ENCODE data around the gene THBS2.
"Not testable (repeated sequence)": the region's sequence is repeated elsewhere in the genome, so short reads cannot be mapped to it uniquely, and the experiment has no call there.

The THBS2 gene

DNA sequence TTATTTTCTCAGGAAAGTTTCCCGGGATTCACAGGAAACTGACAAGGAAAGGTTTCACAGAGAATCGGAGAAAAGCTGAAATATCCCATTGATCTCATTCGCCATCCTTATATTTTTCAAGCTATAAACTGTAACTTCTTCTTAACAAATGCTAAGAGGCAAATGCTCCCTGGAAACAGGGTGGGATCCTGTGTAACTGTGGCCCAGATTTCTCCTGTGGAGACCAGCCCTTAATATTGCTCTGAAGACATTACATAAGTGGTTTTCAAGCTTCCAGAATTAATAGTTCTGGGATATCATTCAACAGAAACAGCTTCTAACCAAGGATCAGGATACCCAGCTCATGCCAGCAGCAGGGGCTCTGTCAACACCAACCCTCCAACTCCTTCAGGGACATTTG, 69.2 kb downstream of the THBS2 start:
- DNase-seq (ENCODE audit: low spot score) = no peak

DNA sequence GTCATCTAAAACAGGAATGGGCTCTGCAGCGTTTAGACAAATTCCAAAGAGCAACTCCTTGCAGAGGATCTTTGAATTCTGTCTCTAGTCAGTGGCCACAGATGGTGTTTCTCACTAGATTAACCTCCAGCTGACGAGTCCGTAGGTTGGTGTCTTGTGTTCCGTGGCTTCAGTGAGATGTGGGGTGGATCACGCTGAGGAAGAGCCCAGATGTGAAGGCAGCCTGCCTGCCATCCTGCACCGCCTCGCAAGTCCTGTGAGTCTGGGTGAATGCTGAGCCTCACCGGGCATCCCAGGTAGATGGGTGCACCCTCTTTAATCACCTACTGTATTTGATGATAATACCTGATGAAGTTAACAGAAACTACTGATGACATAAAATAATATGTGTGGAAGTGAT, 70.4 kb downstream of the THBS2 start:
- DNase-seq (ENCODE audit: low spot score) = no peak

DNA sequence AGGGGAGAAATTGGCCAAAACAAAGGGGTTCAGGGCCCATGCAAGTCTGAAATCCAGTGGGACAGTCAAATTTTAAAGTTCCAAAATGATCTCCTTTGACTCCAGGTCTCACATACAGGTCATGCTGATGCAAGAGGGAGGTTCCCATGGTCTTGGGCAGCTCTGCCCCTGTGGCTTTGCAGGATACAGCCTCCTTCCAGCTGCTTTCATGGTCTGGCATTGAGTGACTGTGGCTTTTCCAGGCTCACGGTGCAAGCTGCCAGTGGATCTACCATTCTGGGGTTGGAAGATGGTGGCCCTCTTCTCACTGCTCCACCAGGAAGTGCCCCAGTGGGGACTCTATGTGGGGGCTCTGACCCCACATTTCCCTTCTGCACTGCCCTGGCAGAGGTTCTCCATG, 73.8 kb downstream of the THBS2 start:
- DNase-seq (ENCODE audit: low spot score) = not testable (repeated sequence)

DNA sequence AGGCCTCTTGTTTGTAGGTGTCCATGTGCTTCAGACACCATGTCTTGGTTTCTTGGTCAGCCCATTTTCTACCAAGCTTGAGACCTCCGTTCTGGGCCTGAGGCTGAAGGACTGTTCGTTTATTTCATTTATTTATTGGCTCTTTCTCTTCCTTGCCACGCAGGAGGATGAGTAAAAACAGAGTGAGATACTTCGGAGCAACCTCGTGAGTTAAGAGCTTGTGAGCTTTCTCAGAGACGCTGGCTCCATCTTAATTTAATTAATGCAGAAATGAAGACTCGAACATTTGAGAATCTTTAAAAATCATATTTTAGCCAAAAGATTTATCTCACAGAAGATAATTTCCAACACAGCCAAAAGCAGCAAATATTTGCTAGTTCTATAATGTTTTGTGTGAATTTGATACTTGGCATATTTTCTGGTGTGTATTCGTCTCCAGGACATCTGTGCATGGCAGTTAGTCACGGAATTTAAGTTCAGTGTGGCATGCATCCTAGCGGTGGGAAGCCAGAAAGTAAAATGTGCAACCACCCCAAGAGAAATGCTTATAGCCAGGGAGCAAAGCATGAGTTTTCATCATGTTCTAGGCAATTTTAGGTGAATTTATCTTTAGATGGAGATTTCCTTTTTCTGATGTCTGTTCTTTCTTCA, 76.0 kb downstream of the THBS2 start:
- no peak for DNase-seq (ENCODE audit: low spot score)

DNA sequence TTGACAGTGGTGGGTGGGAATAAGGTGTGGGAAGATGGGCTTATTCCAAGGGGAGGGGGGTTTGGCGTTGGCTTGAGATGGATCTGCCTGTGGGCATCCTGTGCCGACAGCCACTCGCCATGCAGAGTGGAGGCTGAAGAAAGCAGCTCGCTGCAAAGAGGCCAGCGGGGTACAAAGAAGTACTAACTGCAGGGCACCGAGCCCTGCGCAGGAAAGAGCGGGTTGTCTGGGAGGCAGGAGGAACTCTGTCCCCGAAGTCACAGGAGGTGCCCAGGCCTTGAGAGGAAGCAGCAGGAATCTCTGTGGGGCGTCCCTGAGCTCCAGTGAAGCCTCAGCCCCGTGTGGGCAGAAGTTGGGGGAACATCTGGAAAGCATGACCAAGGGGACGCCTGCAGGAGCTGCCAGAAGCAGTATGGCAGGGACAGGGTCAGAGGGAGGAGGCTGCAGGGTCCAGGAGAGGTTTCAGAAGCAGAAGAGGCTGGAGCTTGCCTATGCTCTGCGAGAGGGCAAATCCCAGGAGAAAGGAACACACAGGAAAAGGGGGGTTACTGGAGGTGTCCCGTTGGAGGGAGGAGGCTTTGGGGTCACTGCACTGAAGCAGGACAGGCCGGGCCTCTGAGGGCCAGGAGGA, 77.2 kb downstream of the THBS2 start:
- no peak for DNase-seq (ENCODE audit: low spot score)

DNA sequence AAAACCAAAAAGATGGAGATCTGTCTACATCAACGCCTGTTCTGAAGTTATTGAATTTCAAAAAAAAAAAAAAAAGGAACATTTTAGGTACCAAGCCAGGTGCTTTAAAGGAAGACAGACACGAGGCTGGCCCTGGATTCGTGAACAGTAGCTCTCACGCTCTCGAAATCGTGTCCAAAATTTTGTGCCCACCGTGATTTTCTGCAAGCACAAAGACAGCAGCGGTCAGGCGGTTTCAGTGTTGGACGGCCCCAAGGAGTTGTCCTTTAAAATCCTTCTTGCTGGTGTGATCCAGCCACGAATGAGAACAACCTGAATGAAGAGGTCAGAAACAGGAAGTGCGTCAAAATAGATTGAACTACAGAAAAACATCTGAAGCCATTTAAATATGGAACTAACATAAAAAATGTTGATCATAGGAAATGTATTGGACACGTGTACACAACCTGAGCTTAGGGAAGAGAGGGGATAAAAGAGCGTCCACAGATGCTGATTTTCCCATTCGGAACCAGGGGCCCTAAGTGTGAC, 78.2 kb downstream of the THBS2 start:
- no peak for DNase-seq (ENCODE audit: low spot score)

DNA sequence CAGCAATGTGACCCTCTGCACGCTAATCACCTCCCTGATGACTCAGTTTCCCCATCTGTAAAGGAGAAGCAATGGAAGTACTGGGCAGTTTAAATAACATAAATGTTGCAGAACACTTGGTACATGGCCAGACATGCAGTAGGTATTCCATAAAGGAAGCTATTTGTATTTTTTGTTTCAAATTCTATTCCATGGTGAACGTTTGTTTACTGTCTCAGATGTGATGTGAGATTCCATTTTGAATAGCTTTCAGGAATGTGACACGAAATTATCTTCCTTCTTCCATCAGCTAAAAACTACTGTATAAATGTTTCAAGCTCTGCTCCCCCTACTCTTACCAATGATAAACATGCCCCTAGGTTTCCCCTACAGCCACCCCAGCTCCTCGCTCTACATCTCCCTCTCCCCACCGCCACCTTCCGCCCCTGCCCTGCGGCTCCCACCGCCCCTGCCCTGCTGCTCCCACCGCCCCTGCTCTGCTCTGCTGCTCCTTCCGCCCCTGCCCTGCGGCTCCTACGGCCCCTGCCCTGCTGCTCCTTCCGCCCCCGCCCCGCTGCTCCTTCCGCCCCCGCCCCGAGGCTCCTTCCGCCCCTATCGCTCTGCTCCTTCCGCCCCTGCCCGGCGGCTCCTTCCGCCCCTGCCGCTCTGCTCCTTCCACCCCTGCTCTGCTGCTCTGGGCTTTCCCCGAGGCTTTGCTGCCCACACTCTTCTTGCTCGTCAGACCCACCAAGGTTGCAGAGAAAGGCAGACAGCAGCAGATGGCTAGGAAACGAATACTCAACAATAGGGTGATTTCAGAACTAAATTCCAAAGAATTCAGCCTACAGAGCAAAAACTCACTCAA, 78.9 kb downstream of the THBS2 start:
- no peak for DNase-seq (ENCODE audit: low spot score)

DNA sequence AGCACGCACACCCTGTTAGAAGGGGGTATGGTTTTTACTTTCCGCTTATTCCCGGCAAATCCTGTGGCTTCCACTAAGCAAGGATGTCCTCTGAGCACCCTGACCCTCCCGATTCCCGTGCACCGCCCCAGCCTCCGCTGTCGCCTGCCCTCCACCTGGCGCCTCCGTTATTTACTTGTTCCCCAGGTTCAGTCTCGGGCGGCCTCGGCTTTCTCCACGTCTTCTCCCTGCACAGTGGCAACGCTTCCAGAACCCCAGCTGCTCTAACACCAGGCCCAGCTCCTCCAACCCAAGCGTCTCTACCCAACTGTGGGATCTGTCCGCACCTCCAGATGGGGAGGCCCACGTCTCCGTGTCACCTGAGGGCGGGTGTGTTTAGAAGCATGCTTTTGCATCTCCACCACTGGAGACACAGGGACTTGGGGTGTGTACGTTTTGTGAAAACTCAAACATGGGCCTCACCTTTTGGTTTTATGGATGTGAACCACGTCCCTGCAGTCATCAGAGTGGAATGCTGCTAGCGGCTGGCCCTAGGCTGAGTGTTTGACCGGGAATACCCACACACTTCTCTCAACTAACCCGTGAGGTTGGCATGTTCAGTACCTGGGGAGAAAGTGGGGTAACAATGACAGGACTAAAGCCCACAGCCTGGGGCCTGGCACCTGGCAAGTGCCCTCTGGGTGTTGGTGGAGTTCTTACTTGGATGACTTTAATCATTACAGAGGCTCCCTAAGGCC, 79.9 kb downstream of the THBS2 start:
- DNase-seq (ENCODE audit: low spot score) = no peak

DNA sequence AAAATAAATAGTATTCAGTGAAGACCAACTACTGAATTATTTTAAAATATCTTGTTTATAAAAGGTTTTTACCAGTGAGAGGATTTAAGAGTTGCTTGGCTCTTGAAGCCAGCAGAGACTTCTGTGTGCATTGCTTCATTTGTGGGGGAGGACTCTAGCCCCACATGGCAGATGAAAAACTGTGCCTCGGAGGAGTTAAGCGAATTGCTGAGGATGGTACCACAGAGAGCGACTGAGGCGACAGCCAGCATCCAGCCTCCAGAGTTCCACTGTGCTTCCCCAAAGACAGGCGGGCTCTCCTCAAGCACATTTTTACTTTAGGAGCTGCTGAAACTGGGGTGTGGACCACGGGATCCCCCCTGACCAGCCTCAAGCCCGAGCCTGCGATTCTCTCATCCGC, 80.7 kb downstream of the THBS2 start:
- DNase-seq (ENCODE audit: low spot score) = no peak

DNA sequence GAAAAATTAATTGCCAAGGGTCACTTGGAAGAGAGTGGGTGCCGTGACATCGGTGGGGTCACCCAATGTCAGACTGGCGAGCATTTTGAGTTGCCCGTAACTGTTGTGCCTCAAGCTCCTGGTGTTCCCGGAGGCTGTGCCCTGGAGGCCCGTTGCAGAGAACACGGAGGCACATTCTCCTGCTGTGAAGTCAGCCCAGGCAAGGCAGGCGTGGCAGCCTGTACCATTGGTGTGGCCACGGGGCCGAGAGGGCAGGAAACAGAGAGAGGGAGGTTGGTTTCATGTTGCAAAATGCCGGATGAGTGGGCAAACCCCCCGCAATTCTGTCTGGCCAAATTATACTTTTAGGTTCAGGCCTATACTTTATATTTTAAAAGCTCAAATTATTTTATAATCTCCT, 81.2 kb downstream of the THBS2 start:
- no peak for DNase-seq (ENCODE audit: low spot score)

DNA sequence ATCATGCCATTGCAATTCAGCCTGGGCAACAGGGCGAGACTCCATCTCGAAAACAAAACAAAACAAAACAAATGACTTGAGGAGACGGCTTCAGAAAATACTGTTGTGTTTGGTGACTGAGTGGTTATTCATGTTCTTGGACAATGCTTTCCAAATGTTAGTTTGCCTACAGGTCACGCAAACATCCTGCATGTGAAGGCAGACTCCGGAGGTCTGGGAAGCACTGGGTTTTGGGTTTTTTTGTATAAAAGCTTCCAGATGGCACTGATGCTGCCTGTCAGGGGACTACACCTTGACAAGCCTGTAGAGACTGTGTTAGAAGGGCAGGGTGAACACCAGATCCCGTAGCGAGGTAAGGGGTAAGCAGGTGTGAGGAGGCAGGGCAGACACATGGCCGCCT, 81.7 kb downstream of the THBS2 start:
- no peak for DNase-seq (ENCODE audit: low spot score)

DNA sequence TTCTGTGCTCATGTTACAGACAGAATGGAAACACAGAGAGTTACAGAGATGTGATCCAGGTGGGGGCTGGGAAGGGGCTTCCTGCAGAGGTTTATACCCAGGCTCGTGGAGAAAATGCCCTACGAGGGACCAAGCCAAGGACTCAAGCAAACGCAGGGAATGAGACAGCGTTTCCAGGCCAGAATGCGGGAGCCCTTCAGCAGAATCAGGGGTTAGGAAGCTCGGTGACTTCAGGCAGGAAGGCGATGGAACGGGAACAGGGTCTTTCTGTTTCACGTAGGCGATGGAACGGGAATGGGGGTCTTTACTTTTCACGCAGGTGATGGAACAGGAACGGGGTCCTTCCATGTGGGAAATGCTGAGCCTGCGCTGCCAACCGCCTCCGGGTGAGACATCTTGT, 82.6 kb downstream of the THBS2 start:
- DNase-seq (ENCODE audit: low spot score) = no peak

DNA sequence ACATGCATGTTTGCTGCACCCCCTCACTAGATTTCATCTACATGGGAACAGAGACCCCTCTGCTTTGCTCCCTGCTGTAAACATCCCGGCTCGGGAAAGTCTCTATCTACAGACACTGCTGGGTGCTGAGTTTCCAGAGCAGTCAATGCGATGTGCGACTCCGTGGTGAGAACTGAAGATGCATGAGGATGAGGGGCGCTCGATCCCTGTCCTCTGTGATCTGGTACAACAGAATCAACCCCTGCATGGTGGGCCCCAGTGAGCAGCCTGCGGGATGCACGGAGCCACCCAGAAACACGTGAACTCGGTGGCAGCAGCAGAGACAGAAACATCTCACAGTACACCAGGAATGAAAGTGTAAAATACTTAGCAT, 83.1 kb downstream of the THBS2 start:
- DNase-seq (ENCODE audit: low spot score) = no peak

DNA sequence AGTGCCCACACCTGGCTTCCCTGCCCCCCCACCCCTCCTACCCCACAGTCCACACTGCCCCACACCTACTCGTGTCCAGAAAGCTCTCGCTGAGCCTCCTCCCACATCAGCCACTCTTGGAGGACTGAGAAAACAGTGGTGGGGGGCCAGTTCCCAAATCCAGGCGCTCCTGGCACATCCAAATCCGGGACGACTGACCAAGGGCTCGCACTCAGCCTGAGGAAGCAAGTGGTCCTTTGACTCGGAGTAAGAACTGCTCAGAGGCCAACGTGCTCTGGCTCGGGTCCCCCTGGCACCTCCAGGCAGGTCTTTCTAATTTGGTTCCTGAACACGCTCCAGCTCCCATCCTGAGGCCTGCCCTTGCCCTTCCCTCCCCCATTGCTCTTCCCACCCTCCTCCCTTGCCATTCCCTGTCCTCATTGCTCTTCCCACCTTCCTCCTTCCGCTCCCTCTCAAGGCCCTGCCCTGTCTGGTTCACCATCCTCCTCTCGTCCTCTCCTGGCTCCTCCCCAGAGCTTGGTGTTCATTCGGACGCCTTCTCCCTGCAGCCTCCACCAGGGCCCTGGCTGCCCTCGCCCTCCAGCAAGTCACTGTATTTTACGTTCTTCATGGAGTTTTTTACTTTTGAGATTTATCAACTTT, 83.6 kb downstream of the THBS2 start:
- DNase-seq (ENCODE audit: low spot score) = no peak

DNA sequence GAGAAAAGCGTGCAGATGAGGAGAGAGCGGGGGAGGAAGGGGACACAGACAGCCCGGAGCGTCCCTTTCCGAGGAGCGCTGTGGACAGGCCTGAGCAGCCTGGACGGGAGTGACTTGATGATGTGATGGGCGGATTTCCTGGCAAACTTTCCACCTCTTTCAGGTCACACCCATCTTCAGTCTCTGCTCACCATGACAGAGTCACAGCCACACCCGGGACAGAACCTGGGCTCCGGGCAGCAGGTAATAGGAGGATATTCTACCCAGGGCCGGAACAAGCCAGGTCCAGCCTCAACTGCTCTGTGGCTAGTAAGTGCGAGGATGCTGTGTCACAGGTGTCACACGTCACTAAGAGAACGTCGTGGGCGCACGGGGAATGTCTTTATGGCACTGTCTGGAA, 84.3 kb downstream of the THBS2 start:
- no peak for DNase-seq (ENCODE audit: low spot score)

DNA sequence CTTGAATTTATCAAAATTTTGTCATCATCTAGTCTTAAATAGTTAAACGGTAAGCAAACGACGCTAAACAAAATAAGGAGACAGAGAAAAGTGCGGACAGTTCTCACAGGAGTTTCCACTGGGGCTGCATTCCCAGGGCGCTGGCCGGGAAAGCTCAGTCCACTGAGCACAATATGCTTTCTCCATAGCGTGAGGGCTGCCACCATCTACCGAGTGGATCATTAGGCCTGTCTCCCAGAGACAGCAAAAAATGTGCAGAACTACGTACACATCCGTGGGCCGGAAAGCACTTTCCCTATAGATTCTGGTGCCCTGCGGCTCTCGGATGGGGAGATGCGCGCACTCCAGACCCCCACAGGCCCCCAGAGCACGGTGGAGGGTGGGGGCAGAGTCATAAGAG, 84.9 kb downstream of the THBS2 start:
- DNase-seq (ENCODE audit: low spot score) = no peak

DNA sequence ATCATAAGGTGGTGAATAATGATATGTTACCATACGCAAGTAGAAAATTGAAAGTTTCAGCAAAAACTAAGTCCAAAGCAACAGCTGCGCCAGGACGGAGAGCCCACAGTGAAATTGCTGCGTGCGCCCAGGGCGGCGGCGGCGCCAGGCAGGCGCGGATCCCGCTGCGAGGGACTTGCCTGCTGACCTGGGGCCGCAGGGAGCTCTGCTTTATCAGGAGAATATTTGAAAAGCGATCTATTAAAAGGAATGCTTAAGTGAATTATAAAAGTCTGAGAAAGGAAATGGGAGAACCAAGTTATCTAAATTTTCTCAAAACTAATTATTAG, 85.4 kb downstream of the THBS2 start:
- no peak for DNase-seq (ENCODE audit: low spot score)

DNA sequence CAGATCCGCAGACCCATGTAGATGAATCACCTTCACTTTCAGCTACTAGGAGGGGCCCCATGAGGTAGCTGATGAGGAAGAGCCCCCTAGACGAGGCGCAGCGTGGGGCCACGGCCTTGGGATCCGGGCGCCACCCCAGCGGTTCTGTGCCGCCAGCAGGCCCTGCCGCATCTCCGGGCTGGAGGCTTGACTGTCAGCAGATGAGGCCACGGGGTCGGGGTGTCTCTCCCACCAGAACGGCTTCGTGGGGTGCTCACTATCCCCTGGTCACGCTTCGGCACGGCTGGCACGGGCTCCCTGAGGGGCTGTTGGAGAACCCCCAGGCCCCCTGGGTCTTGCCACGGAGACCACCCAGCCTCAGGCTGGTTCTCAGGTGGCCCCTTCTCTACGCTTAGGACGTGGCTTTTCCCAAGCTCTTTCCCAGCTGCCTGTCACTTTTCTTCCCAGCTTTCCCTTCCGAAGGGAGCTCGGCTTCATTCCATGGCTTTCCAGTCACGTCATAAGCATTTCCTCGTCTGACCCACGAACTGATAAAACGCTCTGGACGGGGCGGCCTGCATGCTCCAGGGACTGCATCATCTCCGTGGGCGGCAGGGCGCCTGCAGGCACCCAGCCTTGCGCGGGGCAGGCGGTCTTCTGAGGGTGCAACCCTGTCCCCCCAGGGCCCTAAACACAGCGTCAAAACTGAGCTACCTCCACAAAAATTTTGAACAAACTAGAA, 85.9 kb downstream of the THBS2 start:
- DNase-seq (ENCODE audit: low spot score) = no peak

DNA sequence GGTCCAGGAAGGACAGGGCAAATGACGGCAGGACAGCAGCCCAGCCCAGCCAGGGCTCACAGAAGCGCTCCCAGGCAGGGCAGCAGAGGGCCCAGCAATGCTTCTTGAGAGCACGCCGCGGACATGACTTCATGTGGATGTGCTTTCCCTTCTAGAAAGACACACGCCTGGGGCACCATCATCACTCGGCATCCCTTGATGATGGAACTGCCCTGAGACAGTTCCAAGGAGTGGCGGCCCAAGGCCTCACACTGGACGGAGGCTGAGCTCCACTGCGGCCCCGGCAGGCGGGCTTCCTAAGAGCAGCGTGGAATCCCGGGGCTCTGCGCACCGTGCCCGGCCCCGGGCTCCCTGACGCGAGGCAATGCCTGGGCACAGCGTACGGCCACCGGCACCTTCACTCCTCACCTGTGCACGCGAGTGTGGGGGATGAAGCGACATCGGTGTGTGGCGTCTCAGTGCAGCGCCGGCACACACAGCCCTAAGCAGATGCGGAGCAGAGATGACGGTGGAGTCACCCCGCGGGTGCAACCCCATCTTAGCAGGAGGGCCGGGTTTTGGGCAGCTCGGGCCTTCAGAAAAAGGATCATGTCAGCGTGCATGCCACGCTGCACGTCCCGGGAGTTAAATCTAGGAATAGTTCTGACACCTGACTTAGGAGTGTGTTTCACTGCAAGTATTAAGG, 86.6 kb downstream of the THBS2 start:
- no peak for DNase-seq (ENCODE audit: low spot score)
